Keratinocyte (primary cell): Measurements from ENCODE around the gene NEK10. TPM values are rescaled to one million over a fixed set of nuclear protein-coding genes. Genes with fewer than 3 reads are reported as not detected.

Experiments
- DNase-seq: peaks from one replicate; pipeline ENCODE4 v3.0.0-alpha.2; 2011; ENCODE audit warnings: low read depth, missing footprints, low spot score
- FAIRE-seq: peaks from 2 replicates; lab custom pipeline; 2011; peaks lifted over from hg19 to GRCh38; lab: Jason Lieb, UNC
- H2AFZ ChIP-seq: 2 replicates; pipeline ENCODE4 v1.6.0; 2012; ENCODE audit warnings: low read length, control low read depth, inconsistent platforms; ENCODE audit not compliant: control insufficient read depth
- H3K27ac ChIP-seq: 2 replicates; pipeline ENCODE4 v1.5.1; 2011; ENCODE audit warnings: low read length; ENCODE audit not compliant: control insufficient read depth, insufficient read depth
- H3K27me3 ChIP-seq: 3 replicates; pipeline ENCODE4 v1.6.0; 2011; ENCODE audit warnings: low read length; ENCODE audit not compliant: control insufficient read depth, insufficient read depth; ENCODE audit errors: extremely low read depth
- H3K36me3 ChIP-seq, 2 experiments: 2 replicates in 1 of 2; 3 replicates in 1 of 2; pipeline ENCODE4 v1.5.1; 2011; ENCODE audit warnings: low read length in 2 of 2, mild to moderate bottlenecking in 1 of 2; ENCODE audit not compliant: control insufficient read depth in 2 of 2, insufficient read depth in 2 of 2; ENCODE audit errors: extremely low read depth in 1 of 2
- H3K4me1 ChIP-seq: 3 replicates; pipeline ENCODE4 v1.5.1; 2011; ENCODE audit warnings: low read length; ENCODE audit not compliant: control insufficient read depth, insufficient read depth; ENCODE audit errors: extremely low read depth
- H3K4me2 ChIP-seq: 3 replicates; pipeline ENCODE4 v1.6.0; 2011; ENCODE audit warnings: low read depth, low read length; ENCODE audit not compliant: control insufficient read depth, insufficient read depth; ENCODE audit errors: extremely low read depth
- H3K4me3 ChIP-seq, 3 experiments: fragments of 200-600 bp in 1 of 3; sonication (generic) in 1 of 3; 2 replicates in 2 of 3; 3 replicates in 1 of 3; pipeline ENCODE4 v1.5.1; 2011 to 2016; ENCODE audit warnings: low read length in 3 of 3, mild to moderate bottlenecking in 3 of 3, control low read depth in 2 of 3, inconsistent platforms in 1 of 3, low read depth in 1 of 3, mixed read lengths in 1 of 3, mixed run types in 1 of 3, moderate library complexity in 1 of 3; ENCODE audit not compliant: control insufficient read depth in 2 of 3, insufficient read depth in 2 of 3; ENCODE audit errors: extremely low read depth in 1 of 3
- H3K79me2 ChIP-seq: 2 replicates; pipeline ENCODE4 v1.6.0; 2012; ENCODE audit warnings: low read length; ENCODE audit not compliant: control insufficient read depth, insufficient read depth
- H3K9ac ChIP-seq: 3 replicates; pipeline ENCODE4 v1.6.0; 2011; ENCODE audit warnings: low read length; ENCODE audit not compliant: control insufficient read depth, insufficient read depth; ENCODE audit errors: extremely low read depth
- H3K9me1 ChIP-seq: 3 replicates; pipeline ENCODE4 v1.6.0; 2011; ENCODE audit warnings: low read length; ENCODE audit not compliant: control insufficient read depth, insufficient read depth; ENCODE audit errors: extremely low read depth
- H3K9me3 ChIP-seq: 2 replicates; pipeline ENCODE4 v1.5.1; 2012; ENCODE audit warnings: low read depth, low read length; ENCODE audit not compliant: control insufficient read depth
- H4K20me1 ChIP-seq: 3 replicates; pipeline ENCODE4 v1.6.0; 2011; ENCODE audit warnings: low read length; ENCODE audit not compliant: control insufficient read depth, insufficient read depth; ENCODE audit errors: extremely low read depth
- CTCF ChIP-seq, 3 experiments: IDR thresholded peaks in 1 of 3; conservative IDR thresholded peaks in 1 of 3; optimal IDR thresholded peaks in 1 of 3; 2 replicates in 2 of 3; 3 replicates in 1 of 3; pipeline versions ENCODE3 to v1.5.1; 2011; ENCODE audit warnings: low read length in 3 of 3, mild to moderate bottlenecking in 3 of 3, moderate library complexity in 2 of 3, control low read depth in 1 of 3, inconsistent platforms in 1 of 3; ENCODE audit not compliant: insufficient read depth in 2 of 3; ENCODE audit errors: extremely low read depth in 1 of 3
- EZH2 ChIP-seq: IDR thresholded peaks from one replicate; pipeline ENCODE4 v1.6.1; 2012; ENCODE audit warnings: inconsistent platforms, mild to moderate bottlenecking, low read length, moderate library complexity
- dilution Hi-C: fragments of 300-500 bp; cut with MboI; formaldehyde crosslinking; loops from one replicate; pipeline ENCODE4 v1.7.0; 2020; ENCODE audit warnings: low sequenced_read_pairs; ENCODE audit not compliant: extremely low pct_ligation_motif_present
- polyA plus RNA-seq, 5 experiments: library from polyadenylated mRNA; depleted of rRNA in 3 of 5; stranded (reverse) in 3 of 5; stranded (forward) in 1 of 5; unstranded in 1 of 5; fragments of >200 nt; gene quantifications; 1 replicate in 1 of 5; 2 replicates in 3 of 5; 3 replicates in 1 of 5; pipeline versions ENCODE4 v1.2.1 to v1.2.3, GENCODE V29; 2011 to 2012; ENCODE audit warnings: missing spikeins in 2 of 5, low read depth in 1 of 5, low replicate concordance in 1 of 5

The NEK10 gene
- polyA plus RNA-seq, 1 donor (not counting 4 experiments of a cell fraction or from before 2014, with no cell fraction given): 0.98 TPM

- Histone ChIP-seq H3K27me3 (no peaks in the 10 kb centered on the region), H3K79me2 (no peaks in the 10 kb centered on the region), H2AFZ (no peak overlapping the region), H4K20me1 (no peaks in the 10 kb centered on the region), H3K27ac (no peak overlapping the region), H3K9me3 (no peaks in the 10 kb centered on the region), H3K4me3 (no peak overlapping the region), H3K9ac (no peak overlapping the region), H3K36me3 (no peaks in the 10 kb centered on the region), H3K4me1 (no peaks in the 10 kb centered on the region), H3K9me1 (no peaks in the 10 kb centered on the region), H3K4me2 (no peak overlapping the region)
- TF ChIP-seq CTCF (optimal IDR thresholded peaks at IDR 0.05 in 1 of 3, IDR thresholded peaks at IDR 0.05 in 1 of 3, conservative IDR thresholded peaks at IDR 0.05 in 1 of 3; ENCODE audit: extremely low read depth in 1 of 3, insufficient read depth in 2 of 3, low read length in 3 of 3): no peak
- TF ChIP-seq EZH2: no peak
- FAIRE-seq: no peak
- no peak for DNase-seq
- dilution Hi-C loops: no loop called here
These were observed 90.7 kb downstream of the NEK10 start for GRCh38 chr3:27278383-27279055.

- Histone ChIP-seq H3K27ac (no peak overlapping the region), H3K9ac (no peak overlapping the region), H3K4me3 (no peak overlapping the region), H2AFZ (no peak overlapping the region), H3K27me3 (no peaks in the 10 kb centered on the region), H3K9me1 (no peaks in the 10 kb centered on the region), H4K20me1 (no peaks in the 10 kb centered on the region), H3K4me1 (no peaks in the 10 kb centered on the region), H3K36me3 (no peaks in the 10 kb centered on the region), H3K9me3 (no peaks in the 10 kb centered on the region), H3K79me2 (no peaks in the 10 kb centered on the region), H3K4me2 (no peak overlapping the region)
- no peak for FAIRE-seq
- dilution Hi-C loops: no loop called here
- no peak for TF ChIP-seq EZH2
- TF ChIP-seq CTCF (optimal IDR thresholded peaks at IDR 0.05 in 1 of 3, IDR thresholded peaks at IDR 0.05 in 1 of 3, conservative IDR thresholded peaks at IDR 0.05 in 1 of 3; ENCODE audit: extremely low read depth in 1 of 3, insufficient read depth in 2 of 3, low read length in 3 of 3): no peak
- DNase-seq: no peak
These were observed 93.7 kb downstream of the NEK10 start for GRCh38 chr3:27275441-27275990.
